OCI-LY3 (cell line): Measurements from ENCODE around the gene ASS1.

Experiments used
- EZH2phosphoT487 ChIP-seq: fragments of 200-600 bp; shearing (Covaris generic); IDR thresholded peaks from 2 replicates; pipeline ENCODE4 v1.6.1; 2018; ENCODE audit warnings: antibody characterized with exemption, mixed run types, low read depth
- TF ChIP-seq, protein P1 (sequence below): fragments of 200-600, 300-600 bp; sonication (generic); IDR thresholded peaks from 2 replicates; pipeline ENCODE4 v1.5.1; 2014; ENCODE audit warnings: antibody characterized with exemption, low read length, low read depth

DNA sequence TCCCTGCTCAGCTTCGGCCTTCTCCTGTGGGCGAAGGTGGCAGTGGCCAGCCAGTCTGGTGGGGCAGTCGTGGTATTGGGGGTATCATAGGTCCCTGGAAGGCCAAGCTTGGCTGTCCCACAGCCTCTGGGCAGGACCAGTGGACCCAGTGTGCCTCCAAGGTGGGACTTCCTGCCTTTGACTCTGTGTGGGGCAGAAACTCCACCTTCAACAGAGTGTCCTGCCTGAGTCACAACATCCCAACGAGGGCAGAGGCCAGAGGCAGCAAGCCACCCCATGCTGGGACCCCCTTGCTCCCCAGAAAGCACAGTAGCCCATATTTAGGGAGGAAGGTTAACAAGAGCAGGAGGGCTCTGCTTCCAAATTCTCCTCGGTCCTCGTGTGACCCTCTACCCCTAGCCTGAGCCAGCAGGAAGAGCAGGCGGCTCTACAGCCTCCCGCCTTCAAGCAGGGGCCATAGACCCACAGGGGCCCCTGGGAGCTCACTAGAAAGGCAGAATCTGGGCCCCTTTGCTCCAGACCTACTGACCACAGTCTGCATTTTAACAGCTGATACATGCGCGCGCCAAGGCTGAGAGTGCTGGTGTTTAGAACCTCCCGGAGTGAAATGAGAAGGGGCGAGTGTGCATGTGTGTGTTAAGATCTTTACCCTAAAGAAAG is 83.0 kb downstream of the ASS1 start:
- TF ChIP-seq, protein P1, sequence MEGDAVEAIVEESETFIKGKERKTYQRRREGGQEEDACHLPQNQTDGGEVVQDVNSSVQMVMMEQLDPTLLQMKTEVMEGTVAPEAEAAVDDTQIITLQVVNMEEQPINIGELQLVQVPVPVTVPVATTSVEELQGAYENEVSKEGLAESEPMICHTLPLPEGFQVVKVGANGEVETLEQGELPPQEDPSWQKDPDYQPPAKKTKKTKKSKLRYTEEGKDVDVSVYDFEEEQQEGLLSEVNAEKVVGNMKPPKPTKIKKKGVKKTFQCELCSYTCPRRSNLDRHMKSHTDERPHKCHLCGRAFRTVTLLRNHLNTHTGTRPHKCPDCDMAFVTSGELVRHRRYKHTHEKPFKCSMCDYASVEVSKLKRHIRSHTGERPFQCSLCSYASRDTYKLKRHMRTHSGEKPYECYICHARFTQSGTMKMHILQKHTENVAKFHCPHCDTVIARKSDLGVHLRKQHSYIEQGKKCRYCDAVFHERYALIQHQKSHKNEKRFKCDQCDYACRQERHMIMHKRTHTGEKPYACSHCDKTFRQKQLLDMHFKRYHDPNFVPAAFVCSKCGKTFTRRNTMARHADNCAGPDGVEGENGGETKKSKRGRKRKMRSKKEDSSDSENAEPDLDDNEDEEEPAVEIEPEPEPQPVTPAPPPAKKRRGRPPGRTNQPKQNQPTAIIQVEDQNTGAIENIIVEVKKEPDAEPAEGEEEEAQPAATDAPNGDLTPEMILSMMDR: no peak
- no peak for TF ChIP-seq EZH2phosphoT487
